Stimulated activated CD4-positive, alpha-beta T cell treated with anti-CD3 and anti-CD28 coated beads, TNF-alpha, amount 100 ng/mL, for 1 hour (primary cell): ENCODE results near the gene AKNAD1.
"Not testable (repeated sequence)": the region's sequence is repeated elsewhere in the genome, so short reads cannot be mapped to it uniquely, and the experiment has no call there.

ENCODE experiments used
- DNase-seq, 3 donors: peaks; one replicate each; pipeline ENCODE4 v3.0.0-alpha.2; 2020; ENCODE audit warnings: low read depth in 3 of 3, low spot score in 1 of 3

The AKNAD1 gene

GRCh38 chr1:108785880-108786279, 71.0 kb downstream of the AKNAD1 start:
- no peak for DNase-seq

- DNase-seq, result no peak
Observed at GRCh38 chr1:108785264-108785663, 71.6 kb downstream of the AKNAD1 start.

DNA sequence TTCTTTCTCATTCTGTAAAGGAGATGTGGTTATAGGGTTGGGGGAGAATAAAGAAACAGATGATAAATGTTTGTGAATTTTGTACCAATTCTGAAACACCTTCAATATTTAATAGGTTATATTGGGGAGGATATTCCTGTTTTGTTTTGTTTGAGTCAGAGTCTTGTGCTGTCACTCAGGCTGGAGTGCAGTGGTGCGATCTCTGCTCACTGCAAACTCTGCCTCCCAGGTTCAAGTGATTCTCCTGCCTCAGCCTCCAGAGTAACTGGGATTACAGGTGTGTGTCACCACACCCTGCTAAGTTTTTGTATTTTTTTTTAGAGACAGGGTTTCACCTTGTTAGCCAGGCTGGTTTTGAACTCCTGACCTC, 75.3 kb downstream of the AKNAD1 start:
- not testable (repeated sequence) for DNase-seq

DNA sequence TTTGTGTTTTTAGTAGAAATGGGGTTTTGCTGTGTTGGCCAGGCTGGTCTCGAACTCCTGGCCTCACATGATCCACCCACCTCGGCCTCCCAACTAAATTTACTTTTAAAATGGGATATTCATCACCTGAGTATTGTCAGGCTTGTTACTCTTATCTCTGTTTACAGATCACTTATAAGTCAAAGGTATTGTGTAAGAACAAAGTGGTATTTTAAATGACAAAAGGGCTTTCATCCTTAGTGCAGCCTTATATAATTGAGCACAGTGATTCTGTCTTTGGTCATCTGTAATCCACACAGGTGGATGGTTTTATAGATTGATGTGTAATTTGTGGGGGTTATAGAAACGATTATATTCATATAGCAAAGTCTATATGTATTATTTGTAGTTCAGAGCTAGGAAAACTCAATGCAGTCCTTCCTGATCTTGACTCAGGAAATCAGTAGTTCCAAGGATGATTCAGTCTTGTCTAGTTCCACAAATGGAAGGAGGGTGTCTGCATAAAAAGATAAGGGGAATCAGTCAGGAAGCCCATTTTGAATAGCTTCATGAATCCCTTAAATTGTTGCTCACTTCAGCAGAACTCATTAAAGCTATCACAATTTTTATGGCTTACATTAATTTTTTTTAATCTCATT, 75.8 kb downstream of the AKNAD1 start:
- DNase-seq, result no peak

GRCh38 chr1:108779455-108779854, 77.4 kb downstream of the AKNAD1 start:
- DNase-seq, result no peak

DNA sequence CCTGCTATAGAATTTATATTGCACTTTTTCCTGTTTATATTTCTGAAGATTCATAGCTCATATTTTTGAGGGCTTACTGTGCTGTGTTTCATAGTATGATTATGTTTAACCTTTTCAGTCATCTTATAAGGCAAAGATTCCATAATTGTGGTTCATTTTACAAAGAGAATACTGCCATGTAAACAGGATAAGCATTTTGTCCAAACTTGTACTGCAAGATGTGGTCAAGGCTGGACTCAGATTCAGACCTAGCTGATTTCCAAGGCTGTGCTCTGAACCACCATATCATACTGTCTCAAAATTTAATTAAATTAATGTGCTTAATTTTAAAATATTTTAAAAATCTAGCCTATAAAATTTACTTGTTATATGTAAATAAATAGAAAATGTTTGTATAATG, 79.1 kb downstream of the AKNAD1 start:
- DNase-seq, result no peak

- no peak for DNase-seq
Observed at GRCh38 chr1:108767708-108768107, 89.2 kb downstream of the AKNAD1 start.

DNA sequence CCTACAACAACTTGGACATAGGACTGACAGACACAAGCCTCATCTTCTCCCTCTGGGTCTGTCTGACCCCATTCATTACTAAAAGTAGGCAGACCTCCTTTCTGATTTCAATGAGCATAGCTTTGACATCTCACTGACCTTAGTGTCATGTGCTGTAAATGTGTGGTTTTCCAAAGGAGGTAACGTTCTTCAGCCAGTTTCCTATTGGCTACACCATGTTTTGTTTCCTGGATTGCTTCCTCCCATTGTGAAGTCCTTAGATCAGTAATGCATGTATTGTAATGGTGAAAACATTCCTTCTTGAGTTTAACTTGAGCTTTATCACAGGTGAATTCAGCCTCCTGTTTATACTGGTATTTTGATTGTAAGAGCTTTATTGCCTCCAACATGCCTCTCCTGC, 89.8 kb downstream of the AKNAD1 start:
- DNase-seq, result no peak
